GM12872 (cell line): ENCODE results near the gene FSIP1.

Experiments used
- TF ChIP-seq, protein P1 (sequence below): IDR thresholded peaks from 3 replicates; pipeline ENCODE4 v1.5.1; 2011; ENCODE audit warnings: low read depth, mild to moderate bottlenecking, low read length, moderate library complexity; ENCODE audit not compliant: insufficient read depth

The FSIP1 gene

GRCh38 chr15:39584266-39584659 is 198.4 kb downstream of the FSIP1 start:
- TF ChIP-seq, protein P1, sequence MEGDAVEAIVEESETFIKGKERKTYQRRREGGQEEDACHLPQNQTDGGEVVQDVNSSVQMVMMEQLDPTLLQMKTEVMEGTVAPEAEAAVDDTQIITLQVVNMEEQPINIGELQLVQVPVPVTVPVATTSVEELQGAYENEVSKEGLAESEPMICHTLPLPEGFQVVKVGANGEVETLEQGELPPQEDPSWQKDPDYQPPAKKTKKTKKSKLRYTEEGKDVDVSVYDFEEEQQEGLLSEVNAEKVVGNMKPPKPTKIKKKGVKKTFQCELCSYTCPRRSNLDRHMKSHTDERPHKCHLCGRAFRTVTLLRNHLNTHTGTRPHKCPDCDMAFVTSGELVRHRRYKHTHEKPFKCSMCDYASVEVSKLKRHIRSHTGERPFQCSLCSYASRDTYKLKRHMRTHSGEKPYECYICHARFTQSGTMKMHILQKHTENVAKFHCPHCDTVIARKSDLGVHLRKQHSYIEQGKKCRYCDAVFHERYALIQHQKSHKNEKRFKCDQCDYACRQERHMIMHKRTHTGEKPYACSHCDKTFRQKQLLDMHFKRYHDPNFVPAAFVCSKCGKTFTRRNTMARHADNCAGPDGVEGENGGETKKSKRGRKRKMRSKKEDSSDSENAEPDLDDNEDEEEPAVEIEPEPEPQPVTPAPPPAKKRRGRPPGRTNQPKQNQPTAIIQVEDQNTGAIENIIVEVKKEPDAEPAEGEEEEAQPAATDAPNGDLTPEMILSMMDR, result no peak

- TF ChIP-seq, protein P1, result peak; percentile 40; the same call in 1 of the 3 replicates
Observed at GRCh38 chr15:39583596-39584265, 198.9 kb downstream of the FSIP1 start.

- TF ChIP-seq, protein P1, result no peak
Observed at GRCh38 chr15:39582977-39583595, 199.6 kb downstream of the FSIP1 start.

GRCh38 chr15:39582286-39582976 is 200.2 kb downstream of the FSIP1 start:
- TF ChIP-seq, protein P1, result no peak

DNA sequence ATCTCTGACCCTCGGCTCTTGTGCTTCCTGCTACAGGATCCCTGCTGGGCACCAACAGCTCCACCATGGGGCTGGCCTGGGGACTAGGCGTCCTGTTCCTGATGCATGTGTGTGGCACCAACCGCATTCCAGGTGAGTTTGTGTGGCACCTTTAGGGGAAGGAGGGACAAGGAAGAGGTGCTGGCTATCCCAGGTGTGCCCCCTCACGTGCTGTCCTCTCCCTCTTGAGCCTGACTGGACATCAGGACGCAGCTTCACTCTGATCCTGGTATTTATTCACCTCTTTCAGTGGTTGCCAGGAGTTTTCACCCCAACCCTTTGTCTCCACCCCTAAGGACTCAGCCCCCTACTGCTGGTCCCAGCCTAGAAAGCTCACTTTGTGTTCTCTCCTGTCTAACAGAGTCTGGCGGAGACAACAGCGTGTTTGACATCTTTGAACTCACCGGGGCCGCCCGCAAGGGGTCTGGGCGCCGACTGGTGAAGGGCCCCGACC is 200.8 kb downstream of the FSIP1 start:
- TF ChIP-seq, protein P1, result peak; percentile 24; the same call in 1 of the 3 replicates

GRCh38 chr15:39581242-39581792 is 201.3 kb downstream of the FSIP1 start:
- TF ChIP-seq, protein P1, result no peak
